ENCODE measurements around the gene RAB3GAP2. TPM values are rescaled to one million over a fixed set of nuclear protein-coding genes. Genes with fewer than 3 reads are reported as not detected.
"Not testable (repeated sequence)": the region's sequence is repeated elsewhere in the genome, so short reads cannot be mapped to it uniquely, and the experiment has no call there.

The RAB3GAP2 gene, protein sequence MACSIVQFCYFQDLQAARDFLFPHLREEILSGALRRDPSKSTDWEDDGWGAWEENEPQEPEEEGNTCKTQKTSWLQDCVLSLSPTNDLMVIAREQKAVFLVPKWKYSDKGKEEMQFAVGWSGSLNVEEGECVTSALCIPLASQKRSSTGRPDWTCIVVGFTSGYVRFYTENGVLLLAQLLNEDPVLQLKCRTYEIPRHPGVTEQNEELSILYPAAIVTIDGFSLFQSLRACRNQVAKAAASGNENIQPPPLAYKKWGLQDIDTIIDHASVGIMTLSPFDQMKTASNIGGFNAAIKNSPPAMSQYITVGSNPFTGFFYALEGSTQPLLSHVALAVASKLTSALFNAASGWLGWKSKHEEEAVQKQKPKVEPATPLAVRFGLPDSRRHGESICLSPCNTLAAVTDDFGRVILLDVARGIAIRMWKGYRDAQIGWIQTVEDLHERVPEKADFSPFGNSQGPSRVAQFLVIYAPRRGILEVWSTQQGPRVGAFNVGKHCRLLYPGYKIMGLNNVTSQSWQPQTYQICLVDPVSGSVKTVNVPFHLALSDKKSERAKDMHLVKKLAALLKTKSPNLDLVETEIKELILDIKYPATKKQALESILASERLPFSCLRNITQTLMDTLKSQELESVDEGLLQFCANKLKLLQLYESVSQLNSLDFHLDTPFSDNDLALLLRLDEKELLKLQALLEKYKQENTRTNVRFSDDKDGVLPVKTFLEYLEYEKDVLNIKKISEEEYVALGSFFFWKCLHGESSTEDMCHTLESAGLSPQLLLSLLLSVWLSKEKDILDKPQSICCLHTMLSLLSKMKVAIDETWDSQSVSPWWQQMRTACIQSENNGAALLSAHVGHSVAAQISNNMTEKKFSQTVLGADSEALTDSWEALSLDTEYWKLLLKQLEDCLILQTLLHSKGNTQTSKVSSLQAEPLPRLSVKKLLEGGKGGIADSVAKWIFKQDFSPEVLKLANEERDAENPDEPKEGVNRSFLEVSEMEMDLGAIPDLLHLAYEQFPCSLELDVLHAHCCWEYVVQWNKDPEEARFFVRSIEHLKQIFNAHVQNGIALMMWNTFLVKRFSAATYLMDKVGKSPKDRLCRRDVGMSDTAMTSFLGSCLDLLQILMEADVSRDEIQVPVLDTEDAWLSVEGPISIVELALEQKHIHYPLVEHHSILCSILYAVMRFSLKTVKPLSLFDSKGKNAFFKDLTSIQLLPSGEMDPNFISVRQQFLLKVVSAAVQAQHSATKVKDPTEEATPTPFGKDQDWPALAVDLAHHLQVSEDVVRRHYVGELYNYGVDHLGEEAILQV (N-terminal part only)
- total RNA-seq, result 51.4 and 56.8 TPM in 2 replicates

DNA sequence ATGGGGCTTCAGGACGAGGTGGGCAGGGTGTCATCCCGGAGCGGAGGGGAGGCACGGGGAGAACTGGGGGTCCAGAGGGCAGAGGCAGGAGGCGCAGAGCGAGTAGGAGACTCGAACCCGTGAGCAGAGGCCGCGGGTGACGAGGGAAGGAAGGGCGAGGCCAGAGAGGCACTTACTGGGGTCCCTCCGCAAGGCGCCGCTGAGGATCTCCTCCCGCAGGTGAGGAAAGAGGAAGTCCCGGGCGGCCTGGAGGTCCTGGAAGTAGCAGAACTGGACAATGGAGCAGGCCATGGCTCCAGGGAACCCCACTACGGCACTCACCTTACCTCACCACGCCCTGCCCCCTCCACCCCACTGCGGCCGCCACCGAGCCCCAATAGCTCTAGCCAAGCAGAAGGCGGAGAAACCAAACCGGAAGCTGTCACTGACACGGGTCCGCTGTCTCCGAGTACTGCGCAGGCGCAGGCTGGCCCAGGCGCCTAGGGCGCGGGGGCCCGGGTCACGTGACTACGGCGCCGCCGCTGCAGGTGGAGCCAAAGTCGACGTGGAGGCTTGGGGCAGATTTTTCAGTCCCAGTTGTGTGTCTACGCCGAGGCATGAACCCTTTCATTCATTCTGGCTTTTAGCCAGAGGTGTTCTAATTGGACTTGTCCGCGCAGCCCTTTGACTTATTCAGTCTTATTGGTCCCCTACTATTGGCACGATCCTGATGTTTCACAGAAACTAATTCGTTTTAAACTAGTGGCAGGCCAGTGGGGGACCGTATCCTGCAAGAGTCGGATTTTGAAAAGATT is at the start of gene RAB3GAP2:
TSS of gene RAB3GAP2 (minus strand) at position 407 of the 794 bp plus-strand sequence. CDS start at position 291, 116 bp downstream.
- H3K4me3 Mint-ChIP-seq, result no peak within 1 kb of the TSS
- intact Hi-C loops (cut with micrococcal nuclease), result loop anchor here (1.0 to 10.0 kb wide), 7 partner anchors 31 to 1985 kb away; partner anchors contain the start of genes BPNT1, EPRS1, LYPLAL1 and RRP15
- no peak within 1 kb of the TSS for H3K27ac Mint-ChIP-seq
- peaks cover 15% of the 10 kb centered on the region for H3K4me1 Mint-ChIP-seq (ENCODE audit: low read depth)
- no peaks in the 10 kb centered on the region for H3K9me3 Mint-ChIP-seq
- peak; percentile 97 for DNase-seq (ENCODE audit: low spot score)
- peaks cover 9% of the 10 kb centered on the region for H3K27me3 Mint-ChIP-seq (ENCODE audit: insufficient read depth)
- peaks cover 13% of the 10 kb centered on the region for H3K36me3 Mint-ChIP-seq (ENCODE audit: low read depth)

DNA sequence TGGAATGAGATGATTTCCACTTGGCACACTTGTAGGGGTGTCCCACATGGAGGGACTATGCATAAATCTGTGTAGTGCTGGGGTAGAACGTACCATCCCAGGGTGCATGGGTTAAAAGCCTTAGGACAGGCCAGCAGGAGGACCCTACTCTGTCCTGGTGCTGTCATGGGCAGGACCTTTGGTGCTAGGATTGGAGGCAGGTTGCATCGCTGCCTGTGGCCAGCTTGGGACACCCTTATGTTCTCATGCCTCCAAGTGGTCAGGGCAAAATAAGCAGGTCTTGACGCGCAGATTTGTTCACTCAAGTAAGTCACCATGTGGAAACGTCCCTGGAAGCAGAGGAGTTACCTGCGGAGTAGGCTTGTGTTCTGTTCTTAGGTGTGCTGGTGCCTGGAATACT is 49.5 kb upstream of the RAB3GAP2 start:
- Mint-ChIP-seq H3K4me3 (no peak overlapping the region), H3K27ac (no peak overlapping the region), H3K27me3 (ENCODE audit: insufficient read depth) (peaks cover 13% of the 10 kb centered on the region), H3K4me1 (ENCODE audit: low read depth) (no peaks in the 10 kb centered on the region), H3K36me3 (ENCODE audit: low read depth) (no peaks in the 10 kb centered on the region), H3K9me3 (no peaks in the 10 kb centered on the region)
- DNase-seq (ENCODE audit: low spot score), result no peak
- intact Hi-C loops (cut with micrococcal nuclease), result no loop called here

DNA sequence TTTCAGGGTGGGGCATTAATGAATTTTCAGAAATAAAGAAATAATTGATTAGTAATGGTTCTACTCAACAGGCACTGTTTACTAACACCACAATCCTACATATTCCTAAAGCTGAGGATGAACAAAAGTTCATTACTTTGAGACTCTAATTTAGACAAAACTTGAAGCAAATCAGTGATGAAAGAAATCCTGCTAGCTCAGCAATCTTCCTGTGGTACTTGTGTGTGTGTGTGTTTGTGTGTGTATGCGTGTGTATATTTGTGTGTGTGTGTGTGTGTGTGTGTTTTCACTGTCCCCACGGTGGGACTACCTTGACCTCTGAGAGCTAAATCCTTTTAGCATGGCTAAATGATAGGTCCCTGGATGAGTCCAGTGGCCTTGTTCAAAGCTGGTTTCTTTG is 48.5 kb upstream of the RAB3GAP2 start:
- intact Hi-C loops (cut with micrococcal nuclease), result no loop called here
- Mint-ChIP-seq H3K4me3 (no peak overlapping the region), H3K4me1 (ENCODE audit: low read depth) (no peaks in the 10 kb centered on the region)

DNA sequence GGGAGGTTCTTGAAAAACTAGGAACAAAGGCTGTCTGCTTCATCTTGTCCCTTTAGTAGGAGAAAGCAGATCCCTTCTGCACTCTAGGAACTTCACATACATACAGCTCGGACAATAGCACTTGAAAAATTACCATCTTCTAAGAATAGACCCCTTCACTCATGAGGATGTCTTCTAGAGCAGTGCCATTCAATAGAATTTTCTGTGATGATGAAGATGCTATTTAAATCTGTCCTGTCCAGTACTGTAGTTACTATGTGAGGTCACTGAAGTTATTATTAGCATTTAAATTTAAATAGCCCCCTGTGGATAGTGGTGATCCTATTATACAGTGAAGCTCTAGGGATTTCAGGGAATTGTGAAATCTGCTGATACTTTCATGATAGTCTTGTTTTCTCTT is 46.4 kb upstream of the RAB3GAP2 start:
- no peak for DNase-seq (ENCODE audit: low spot score)
- no peaks in the 10 kb centered on the region for H3K9me3 Mint-ChIP-seq
- no peaks in the 10 kb centered on the region for H3K4me1 Mint-ChIP-seq (ENCODE audit: low read depth)
- intact Hi-C loops (cut with micrococcal nuclease), result no loop called here
- H3K27ac Mint-ChIP-seq, result no peak overlapping the region
- no peak overlapping the region for H3K4me3 Mint-ChIP-seq
- no peaks in the 10 kb centered on the region for H3K36me3 Mint-ChIP-seq (ENCODE audit: low read depth)
- peaks cover 7% of the 10 kb centered on the region for H3K27me3 Mint-ChIP-seq (ENCODE audit: insufficient read depth)

More for the DNA sequence above, 48.5 kb upstream of the RAB3GAP2 start:
- Mint-ChIP-seq H3K27ac (no peak overlapping the region), H3K27me3 (ENCODE audit: insufficient read depth) (peaks cover 12% of the 10 kb centered on the region), H3K9me3 (no peaks in the 10 kb centered on the region), H3K36me3 (ENCODE audit: low read depth) (no peaks in the 10 kb centered on the region)
- no peak for DNase-seq (ENCODE audit: low spot score)

DNA sequence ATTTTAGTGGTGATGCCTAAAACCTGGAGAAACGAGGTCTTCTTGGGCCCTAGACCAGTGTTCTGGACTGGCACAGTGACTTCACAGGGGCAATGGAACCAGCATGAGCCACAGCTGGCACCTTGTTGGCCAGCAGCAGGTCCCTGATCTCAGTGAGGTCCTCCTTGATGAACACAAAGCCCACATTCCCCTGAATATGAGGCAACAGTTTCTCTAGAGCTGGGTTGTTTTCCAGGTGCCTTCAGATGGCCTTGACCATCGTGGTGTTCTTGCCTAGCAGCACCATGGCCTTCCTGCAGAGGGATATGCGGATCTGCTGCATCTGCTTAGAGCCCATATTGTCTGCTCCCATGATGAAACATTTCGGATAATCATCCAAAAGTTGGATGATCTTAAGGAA is 44.9 kb upstream of the RAB3GAP2 start:
- H3K27me3 Mint-ChIP-seq (ENCODE audit: insufficient read depth), result peaks cover 7% of the 10 kb centered on the region
- intact Hi-C loops (cut with micrococcal nuclease), result no loop called here
- H3K27ac Mint-ChIP-seq, result no peak overlapping the region
- H3K9me3 Mint-ChIP-seq, result no peaks in the 10 kb centered on the region
- H3K4me3 Mint-ChIP-seq, result no peak overlapping the region
- H3K4me1 Mint-ChIP-seq (ENCODE audit: low read depth), result no peaks in the 10 kb centered on the region
- DNase-seq (ENCODE audit: low spot score), result no peak
- no peaks in the 10 kb centered on the region for H3K36me3 Mint-ChIP-seq (ENCODE audit: low read depth)

DNA sequence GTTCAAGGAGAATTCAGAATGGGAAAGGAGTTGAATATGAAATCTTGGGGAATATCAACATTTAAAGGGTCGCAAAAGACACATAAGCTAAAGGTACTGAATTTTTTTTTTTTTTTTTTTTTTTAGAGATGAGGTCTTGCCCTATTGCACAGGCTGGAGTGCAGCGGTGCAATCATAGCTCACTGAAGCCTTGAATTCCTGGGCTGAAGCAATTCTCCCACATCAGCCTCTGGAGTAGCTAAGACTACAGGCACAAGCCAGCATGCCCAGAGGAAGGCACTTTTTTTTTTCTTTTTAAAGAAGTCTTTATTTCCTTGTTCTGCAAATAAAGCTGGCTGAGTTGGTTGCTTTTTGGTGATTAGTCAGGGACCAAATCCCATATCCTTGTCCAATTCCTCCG is 44.1 kb upstream of the RAB3GAP2 start:
- H3K36me3 Mint-ChIP-seq (ENCODE audit: low read depth), result no peaks in the 10 kb centered on the region
- intact Hi-C loops (cut with micrococcal nuclease), result no loop called here
- H3K4me3 Mint-ChIP-seq, result no peak overlapping the region
- H3K9me3 Mint-ChIP-seq, result no peaks in the 10 kb centered on the region
- no peaks in the 10 kb centered on the region for H3K4me1 Mint-ChIP-seq (ENCODE audit: low read depth)
- no peak for DNase-seq (ENCODE audit: low spot score)
- peaks cover 7% of the 10 kb centered on the region for H3K27me3 Mint-ChIP-seq (ENCODE audit: insufficient read depth)
- H3K27ac Mint-ChIP-seq, result no peak overlapping the region

DNA sequence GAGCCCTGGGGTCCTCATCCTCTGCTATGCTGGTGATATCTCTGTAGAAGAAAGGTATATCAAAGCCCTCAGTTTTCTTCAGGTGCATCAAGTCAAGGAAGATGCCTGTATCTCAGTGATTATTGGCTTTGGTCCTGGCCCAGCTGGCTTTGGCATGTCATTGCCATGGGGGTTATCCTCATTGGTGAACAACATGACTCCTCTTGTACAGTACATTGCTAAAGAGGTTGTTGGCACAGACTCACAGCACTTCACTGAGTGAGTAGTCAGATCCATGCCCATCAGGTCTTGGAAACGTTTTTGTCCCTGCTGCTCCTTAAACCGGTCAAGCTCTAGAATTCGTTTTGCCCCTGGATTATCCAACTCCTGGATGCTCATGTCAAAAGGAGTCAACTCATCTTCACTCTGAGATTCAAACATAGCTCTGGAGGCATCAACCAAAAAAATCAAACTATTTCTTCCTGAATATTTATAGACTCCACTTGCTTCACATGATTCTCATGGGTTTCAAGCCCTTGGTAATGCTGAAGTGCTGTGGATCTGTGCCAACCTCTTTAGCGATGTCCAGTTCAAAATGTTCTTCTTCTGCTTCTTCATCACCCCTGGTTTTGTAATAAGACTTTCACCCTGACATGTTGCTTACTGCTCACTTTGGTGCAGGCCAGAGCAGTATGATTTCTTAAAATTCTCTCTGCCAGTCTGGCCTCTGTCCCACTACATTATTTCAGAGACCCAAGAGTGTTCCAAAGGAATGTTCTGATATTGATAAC is 43.0 kb upstream of the RAB3GAP2 start:
- intact Hi-C loops (cut with micrococcal nuclease), result no loop called here
- H3K4me1 Mint-ChIP-seq (ENCODE audit: low read depth), result no peaks in the 10 kb centered on the region
- DNase-seq (ENCODE audit: low spot score), result no peak
- no peak overlapping the region for H3K27ac Mint-ChIP-seq
- no peaks in the 10 kb centered on the region for H3K9me3 Mint-ChIP-seq
- peaks cover 12% of the 10 kb centered on the region for H3K27me3 Mint-ChIP-seq (ENCODE audit: insufficient read depth)
- H3K4me3 Mint-ChIP-seq, result no peak overlapping the region
- H3K36me3 Mint-ChIP-seq (ENCODE audit: low read depth), result no peaks in the 10 kb centered on the region

DNA sequence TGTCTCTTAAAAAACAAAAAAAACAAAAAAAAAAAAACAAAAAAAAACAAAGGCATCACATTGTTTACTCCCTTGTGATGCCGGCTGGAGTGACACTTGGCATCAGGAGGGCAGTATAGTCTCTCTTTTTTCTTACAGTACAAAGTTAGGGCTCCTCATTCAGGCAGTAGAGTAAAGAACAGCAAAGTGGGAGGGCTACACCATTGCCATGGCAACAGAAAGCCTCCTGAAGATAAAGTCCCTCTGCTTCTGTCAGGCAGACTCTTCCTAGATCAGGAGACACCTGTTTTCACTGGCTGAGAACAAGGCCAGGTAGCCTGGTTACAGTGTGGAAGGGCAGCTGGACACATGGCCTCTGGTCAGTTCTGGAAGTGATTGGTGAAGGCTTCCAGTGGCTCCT is 41.3 kb upstream of the RAB3GAP2 start:
- Mint-ChIP-seq H3K9me3 (no peaks in the 10 kb centered on the region), H3K27me3 (ENCODE audit: insufficient read depth) (peaks cover 9% of the 10 kb centered on the region), H3K36me3 (ENCODE audit: low read depth) (no peaks in the 10 kb centered on the region)

DNA sequence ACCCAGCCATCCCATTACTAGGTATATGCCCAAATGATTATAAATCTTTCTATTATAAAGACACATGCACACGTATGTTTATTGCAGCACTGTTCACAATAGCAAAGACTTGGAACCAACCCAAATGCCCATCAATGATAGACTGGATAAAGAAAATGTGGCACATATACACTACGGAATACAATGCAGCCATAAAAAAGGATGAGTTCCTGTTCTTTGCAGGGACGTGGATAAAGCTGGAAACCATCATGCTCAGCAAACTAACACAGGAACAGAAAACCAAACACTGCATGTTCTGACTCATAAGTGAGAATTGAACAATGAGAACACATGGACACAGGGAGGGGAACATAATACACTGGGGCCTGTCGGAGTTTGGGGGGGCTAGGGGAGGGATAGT is 37.9 kb upstream of the RAB3GAP2 start:
- H3K4me1 Mint-ChIP-seq (ENCODE audit: low read depth); intact Hi-C loops (cut with micrococcal nuclease); H3K36me3 Mint-ChIP-seq (ENCODE audit: low read depth): not testable (repeated sequence)

More for the DNA sequence above, 41.3 kb upstream of the RAB3GAP2 start:
- intact Hi-C loops (cut with micrococcal nuclease), result no loop called here
- H3K4me1 Mint-ChIP-seq (ENCODE audit: low read depth), result no peaks in the 10 kb centered on the region
- H3K27ac Mint-ChIP-seq, result no peak overlapping the region
- H3K4me3 Mint-ChIP-seq, result no peak overlapping the region
- no peak for DNase-seq (ENCODE audit: low spot score)

DNA sequence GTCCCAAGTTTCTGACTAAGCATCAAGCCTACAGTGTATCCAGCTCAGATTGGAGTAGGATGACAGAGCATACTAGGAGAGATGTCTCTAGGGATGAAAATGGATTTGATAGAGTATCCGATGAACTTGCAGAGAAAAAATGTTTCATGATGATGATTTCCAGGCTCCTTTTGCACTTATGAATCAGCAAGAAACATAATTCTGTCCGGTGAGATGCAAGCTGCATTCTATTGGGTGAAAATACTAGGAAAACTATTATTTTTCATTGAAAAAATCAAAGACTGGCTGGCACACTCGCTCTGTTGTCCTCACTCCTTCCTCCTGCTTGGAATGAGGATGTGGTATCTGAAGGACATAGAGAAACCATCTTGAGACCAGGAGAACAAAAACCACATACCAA is 35.4 kb upstream of the RAB3GAP2 start:
- intact Hi-C loops (cut with micrococcal nuclease), result no loop called here
- Mint-ChIP-seq H3K4me3 (no peak overlapping the region), H3K9me3 (no peaks in the 10 kb centered on the region), H3K27ac (no peak overlapping the region), H3K4me1 (ENCODE audit: low read depth) (no peaks in the 10 kb centered on the region), H3K27me3 (ENCODE audit: insufficient read depth) (peaks cover 13% of the 10 kb centered on the region), H3K36me3 (ENCODE audit: low read depth) (no peaks in the 10 kb centered on the region)
- no peak for DNase-seq (ENCODE audit: low spot score)

More for the DNA sequence above, 37.9 kb upstream of the RAB3GAP2 start:
- H3K27ac Mint-ChIP-seq; H3K4me3 Mint-ChIP-seq; H3K27me3 Mint-ChIP-seq (ENCODE audit: insufficient read depth); DNase-seq (ENCODE audit: low spot score); H3K9me3 Mint-ChIP-seq: not testable (repeated sequence)

DNA sequence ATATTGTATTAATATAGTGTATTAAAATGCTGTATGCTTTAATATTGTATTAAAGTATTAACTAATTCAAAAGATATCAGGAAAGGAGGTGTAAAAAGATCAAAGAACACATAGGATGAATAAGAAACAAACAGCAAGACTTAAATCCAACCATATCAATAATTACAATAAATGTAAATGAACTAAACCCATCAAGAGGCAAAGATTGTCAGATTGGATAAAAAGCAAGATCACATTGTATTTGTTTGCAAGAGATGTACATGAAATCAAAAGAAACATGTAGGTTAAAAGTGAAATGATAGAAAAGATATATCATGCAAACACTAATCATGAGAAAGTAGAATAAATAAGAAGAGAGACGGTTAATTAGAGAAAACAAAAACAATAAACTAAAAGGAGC is 34.1 kb upstream of the RAB3GAP2 start:
- peaks cover 13% of the 10 kb centered on the region for H3K27me3 Mint-ChIP-seq (ENCODE audit: insufficient read depth)
- no peaks in the 10 kb centered on the region for H3K4me1 Mint-ChIP-seq (ENCODE audit: low read depth)
- intact Hi-C loops (cut with micrococcal nuclease), result no loop called here
- no peak overlapping the region for H3K27ac Mint-ChIP-seq
- no peaks in the 10 kb centered on the region for H3K36me3 Mint-ChIP-seq (ENCODE audit: low read depth)
- DNase-seq (ENCODE audit: low spot score), result no peak
- no peak overlapping the region for H3K4me3 Mint-ChIP-seq
- H3K9me3 Mint-ChIP-seq, result no peaks in the 10 kb centered on the region

Measured in activated T-helper 1 cell treated with anti-CD3 and anti-CD28 coated beads, Interleukin-12 subunit alpha, Interleukin-12 subunit beta, Interleukin-2, Interleukin-4 antibody, amounts not matched to agents 30 ng/mL and 10 ng/mL and 1 ng/mL, durations not matched to agents 14 hours and 24 hours and 36 hours (primary cell).